ENCODE measurements around the gene TBC1D1. TPM values are rescaled to one million over a fixed set of nuclear protein-coding genes. Genes with fewer than 3 reads are reported as not detected.

TBC1D1 gene
- total and polyA plus RNA-seq, 2 donors (not counting 3 experiments of a cell fraction or from before 2014, with no cell fraction given) = 63.5 to 116 TPM

- ChIA-PET CTCF (no interaction called here), POLR2A (no interaction called here)
- Histone ChIP-seq H3K27me3 (ENCODE audit: control insufficient read depth in 2 of 2, insufficient read depth in 2 of 2, low read length in 2 of 2) (no peaks in the 10 kb centered on the region), H3K27ac (ENCODE audit: insufficient read depth, low read depth, low read length) (no peak overlapping the region), H3K9ac (replicated peaks; ENCODE audit: extremely low read depth, insufficient read depth, low read length) (no peak overlapping the region), H3K79me2 (ENCODE audit: control insufficient read depth, insufficient read depth, low read length) (no peaks in the 10 kb centered on the region), H3K9me3 (replicated peaks; ENCODE audit: control insufficient read depth, insufficient read depth, low read length) (no peaks in the 10 kb centered on the region), H3K4me1 (ENCODE audit: control insufficient read depth, extremely low read depth, insufficient read depth, low read length) (no peaks in the 10 kb centered on the region), H3K4me3 (replicated peaks in 1 of 3; ENCODE audit: insufficient read depth in 1 of 3, low read depth in 1 of 3, low read length in 3 of 3) (no peak overlapping the region), H3K36me3 (ENCODE audit: control insufficient read depth in 2 of 2, extremely low read depth in 1 of 2, insufficient read depth in 2 of 2, low read length in 2 of 2) (peaks cover 3 to 5% of the 10 kb centered on the region in 2 experiments), H2AFZ (ENCODE audit: low read depth, low read length) (no peak overlapping the region), H4K20me1 (replicated peaks; ENCODE audit: control insufficient read depth, extremely low read depth, insufficient read depth, low read length) (no peaks in the 10 kb centered on the region), H3K9me1 (replicated peaks; ENCODE audit: control insufficient read depth, extremely low read depth, insufficient read depth, low read length) (no peaks in the 10 kb centered on the region), H3K4me2 (ENCODE audit: insufficient read depth, low read length) (no peak overlapping the region)
- dilution Hi-C loops (cut with MboI; ENCODE audit: extremely low pct_ligation_motif_present, low sequenced_read_pairs) = no loop called here
- intact Hi-C loops (cut with micrococcal nuclease) = no loop called here
- DNase-seq (ENCODE audit: low read depth, low spot score) (no peak), FAIRE-seq (no peak)
- no peak for TF ChIP-seq JUN (IDR thresholded peaks at IDR 0.05; ENCODE audit: borderline replicate concordance, insufficient read depth, insufficient read length, low read depth)
- TF ChIP-seq FOS (IDR thresholded peaks at IDR 0.05; ENCODE audit: borderline replicate concordance, insufficient read depth, low read length) = no peak
- BruUV-seq (replicated peaks) = no TSS peak
Measured at GRCh38 chr4:38139187-38139586, 248.3 kb downstream of the TBC1D1 start.

GRCh38 chr4:38140643-38141203 is 249.8 kb downstream of the TBC1D1 start:
- TF ChIP-seq POLR2AphosphoS5 (IDR thresholded peaks at IDR 0.05; ENCODE audit: insufficient read depth, low read depth, low read length) = no peak
- TF ChIP-seq FOS (IDR thresholded peaks at IDR 0.05; ENCODE audit: borderline replicate concordance, insufficient read depth, low read length) = no peak
- TF ChIP-seq GATA2 (IDR thresholded peaks at IDR 0.05; ENCODE audit: insufficient read depth, insufficient read length, low read depth, low read length) = no peak
- TF ChIP-seq POLR2A (IDR thresholded peaks at IDR 0.05; ENCODE audit: low read depth, low read length) = no peak
- TF ChIP-seq CTCF (IDR thresholded peaks at IDR 0.05; ENCODE audit: extremely low read depth in 1 of 2, insufficient read depth in 1 of 2, low read depth in 1 of 2, low read length in 2 of 2) = no peak
- no peak for TF ChIP-seq EZH2 (IDR thresholded peaks at IDR 0.05; ENCODE audit: borderline replicate concordance, low read depth, low read length, severe bottlenecking)
- Histone ChIP-seq H3K4me3 (replicated peaks in 1 of 3; ENCODE audit: insufficient read depth in 1 of 3, low read depth in 1 of 3, low read length in 3 of 3) (no peak overlapping the region), H3K27me3 (ENCODE audit: control insufficient read depth in 2 of 2, insufficient read depth in 2 of 2, low read length in 2 of 2) (no peaks in the 10 kb centered on the region), H3K9me1 (replicated peaks; ENCODE audit: control insufficient read depth, extremely low read depth, insufficient read depth, low read length) (no peaks in the 10 kb centered on the region), H2AFZ (ENCODE audit: low read depth, low read length) (no peak overlapping the region), H3K9me3 (replicated peaks; ENCODE audit: control insufficient read depth, insufficient read depth, low read length) (no peaks in the 10 kb centered on the region), H3K4me1 (ENCODE audit: control insufficient read depth, extremely low read depth, insufficient read depth, low read length) (no peaks in the 10 kb centered on the region), H3K36me3 (ENCODE audit: control insufficient read depth in 2 of 2, extremely low read depth in 1 of 2, insufficient read depth in 2 of 2, low read length in 2 of 2) (peaks cover 3 to 5% of the 10 kb centered on the region in 2 experiments), H3K27ac (ENCODE audit: insufficient read depth, low read depth, low read length) (no peak overlapping the region), H3K79me2 (ENCODE audit: control insufficient read depth, insufficient read depth, low read length) (no peaks in the 10 kb centered on the region), H4K20me1 (replicated peaks; ENCODE audit: control insufficient read depth, extremely low read depth, insufficient read depth, low read length) (no peaks in the 10 kb centered on the region), H3K4me2 (ENCODE audit: insufficient read depth, low read length) (no peak overlapping the region), H3K9ac (replicated peaks; ENCODE audit: extremely low read depth, insufficient read depth, low read length) (no peak overlapping the region)
- intact Hi-C loops (cut with micrococcal nuclease) = no loop called here
- no peak for FAIRE-seq
- ChIA-PET POLR2A (no interaction called here), CTCF (no interaction called here)
- no TSS peak for BruUV-seq (replicated peaks)
- dilution Hi-C loops (cut with MboI; ENCODE audit: extremely low pct_ligation_motif_present, low sequenced_read_pairs) = no loop called here
- no peak for DNase-seq (ENCODE audit: low read depth, low spot score)

All from endothelial cell of umbilical vein (primary cell).